Stimulated activated naive B cell treated with anti-CD40 and anti-IgM and Interleukin-4, amounts not matched to agents 10 μg/mL and 1 μg/mL and 100 μg/mL, for 72 hours (primary cell): ENCODE measurements around the gene STAT3.

Experiments
- ATAC-seq, 2 donors: fragments of 150-1000 bp; cut with Tn5 transposase; replicated peaks; 2 replicates each; pipeline ENCODE4 v1.10.0; 2021; ENCODE audit warnings: moderate library complexity in 1 of 2
- DNase-seq: peaks from one replicate; pipeline ENCODE4 v3.0.0; 2021
- H3K27ac Mint-ChIP-seq: one replicate; pipeline ENCODE4 v1.8.0; 2022; ENCODE audit warnings: mild to moderate bottlenecking, mixed read lengths
- H3K27me3 Mint-ChIP-seq, 2 donors: one replicate each; pipeline ENCODE4 v1.8.0; 2022; ENCODE audit warnings: mixed read lengths in 2 of 2
- H3K36me3 Mint-ChIP-seq, 2 donors: one replicate each; pipeline ENCODE4 v1.8.0; 2022; ENCODE audit warnings: mixed read lengths in 2 of 2, mild to moderate bottlenecking in 1 of 2
- H3K4me1 Mint-ChIP-seq, 2 donors: one replicate each; pipeline ENCODE4 v1.8.0; 2022; ENCODE audit warnings: mixed read lengths in 2 of 2, mild to moderate bottlenecking in 1 of 2
- H3K4me3 Mint-ChIP-seq, 2 donors: one replicate each; pipeline ENCODE4 v1.8.0; 2022; ENCODE audit warnings: mild to moderate bottlenecking in 2 of 2, mixed read lengths in 2 of 2, moderate library complexity in 1 of 2
- H3K9me3 Mint-ChIP-seq, 2 donors: one replicate each; pipeline ENCODE4 v1.8.0; 2022; ENCODE audit warnings: mixed read lengths in 2 of 2, mild to moderate bottlenecking in 1 of 2

STAT3 gene

GRCh38 chr17:42288803-42289610 is 99.2 kb downstream of the STAT3 start:
- DNase-seq = peak; percentile 50
- H3K27ac Mint-ChIP-seq = peak overlapping the region; percentile 99
- no peaks in the 10 kb centered on the region for H3K27me3 Mint-ChIP-seq
- peak overlapping the region; percentile 89 to 98 for H3K4me3 Mint-ChIP-seq
- no peaks in the 10 kb centered on the region for H3K9me3 Mint-ChIP-seq
- H3K4me1 Mint-ChIP-seq = peaks cover 37 to 77% of the 10 kb centered on the region in 2 donors
- peak; percentile 19 to 20 for ATAC-seq
- H3K36me3 Mint-ChIP-seq = peaks cover 41 to 51% of the 10 kb centered on the region in 2 donors

DNA sequence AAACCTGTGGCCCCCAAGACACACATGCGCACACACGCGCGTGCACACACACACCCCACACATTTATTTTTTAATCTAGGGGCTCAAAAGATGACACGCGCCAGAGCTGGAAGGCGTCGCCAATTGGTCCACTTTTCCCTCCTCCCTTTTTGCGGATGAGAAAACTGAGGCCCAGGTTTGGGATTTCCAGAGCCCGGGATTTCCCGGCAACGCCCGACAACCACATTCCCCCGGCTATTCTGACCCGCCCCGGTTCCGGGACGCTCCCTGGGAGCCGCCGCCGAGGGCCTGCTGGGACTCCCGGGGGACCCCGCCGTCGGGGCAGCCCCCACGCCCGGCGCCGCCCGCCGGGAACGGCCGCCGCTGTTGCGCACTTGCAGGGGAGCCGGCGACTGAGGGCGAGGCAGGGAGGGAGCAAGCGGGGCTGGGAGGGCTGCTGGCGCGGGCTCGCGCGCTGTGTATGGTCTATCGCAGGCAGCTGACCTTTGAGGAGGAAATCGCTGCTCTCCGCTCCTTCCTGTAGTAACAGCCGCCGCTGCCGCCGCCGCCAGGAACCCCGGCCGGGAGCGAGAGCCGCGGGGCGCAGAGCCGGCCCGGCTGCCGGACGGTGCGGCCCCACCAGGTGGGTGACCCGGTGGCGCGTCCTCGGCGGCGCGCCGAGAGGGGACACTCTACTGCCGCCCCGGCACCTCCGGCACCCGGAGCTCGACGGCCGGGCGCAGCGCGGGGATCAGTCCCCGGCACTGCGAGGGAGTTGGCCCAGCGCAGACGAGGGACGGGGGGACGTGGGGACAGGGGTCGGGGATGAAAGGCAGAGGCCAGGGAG is 100.1 kb downstream of the STAT3 start, which contains the start of gene STAT5A:
STAT5A (plus strand) TSS at position 522 of the 826 bp plus-strand sequence. CDS start 914 bp downstream, outside the sequence.
- H3K36me3 Mint-ChIP-seq = peaks cover 36 to 45% of the 10 kb centered on the region in 2 donors
- peaks cover 33 to 76% of the 10 kb centered on the region in 2 donors for H3K4me1 Mint-ChIP-seq
- H3K9me3 Mint-ChIP-seq = no peaks in the 10 kb centered on the region
- peak; percentile 87 for DNase-seq
- peak within 1 kb of the TSS; percentile 100 for H3K27ac Mint-ChIP-seq
- H3K4me3 Mint-ChIP-seq = peak within 1 kb of the TSS; percentile 96 to 98
- no peaks in the 10 kb centered on the region for H3K27me3 Mint-ChIP-seq
- peak; percentile 71 to 75 for ATAC-seq

DNA sequence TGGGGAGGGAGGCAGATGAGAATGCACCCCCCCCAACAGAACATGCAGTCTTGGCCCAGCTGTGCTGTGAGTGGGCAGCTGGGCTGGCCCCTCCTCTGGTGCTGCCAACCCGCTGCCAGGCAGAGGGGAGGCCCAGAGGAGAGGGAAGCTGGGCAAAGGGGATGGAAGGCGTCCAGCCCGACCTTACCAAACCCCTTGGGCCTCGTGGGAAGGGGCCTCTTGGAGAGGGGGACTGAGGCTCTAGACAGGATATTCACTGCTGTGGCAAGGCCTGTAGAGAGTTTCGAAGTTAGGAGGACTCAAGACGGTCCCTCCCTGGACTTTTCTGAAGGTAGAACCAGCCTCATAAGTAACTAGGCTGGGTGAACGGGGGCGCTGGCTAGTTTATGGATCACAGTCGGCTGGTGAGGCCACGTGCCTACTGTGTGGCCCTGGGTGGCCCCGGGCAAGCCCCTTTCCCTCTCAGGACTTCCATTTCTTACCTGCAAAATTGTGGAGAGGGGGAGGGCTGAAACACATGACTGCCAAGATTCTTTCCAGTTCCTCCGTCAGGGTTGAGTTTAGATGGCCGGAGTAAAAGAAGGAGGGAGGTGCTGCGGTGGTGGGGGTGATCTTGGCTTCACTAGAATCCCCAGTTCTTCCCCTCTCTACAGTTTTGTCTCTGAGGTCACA is 100.8 kb downstream of the STAT3 start:
- peak; percentile 68 for DNase-seq
- peaks cover 36 to 78% of the 10 kb centered on the region in 2 donors for H3K4me1 Mint-ChIP-seq
- peak overlapping the region; percentile 100 for H3K27ac Mint-ChIP-seq
- H3K9me3 Mint-ChIP-seq = no peaks in the 10 kb centered on the region
- H3K27me3 Mint-ChIP-seq = no peaks in the 10 kb centered on the region
- ATAC-seq = peak; percentile 58 to 65
- peak overlapping the region; percentile 96 to 98 for H3K4me3 Mint-ChIP-seq
- H3K36me3 Mint-ChIP-seq = peaks cover 33 to 45% of the 10 kb centered on the region in 2 donors

DNA sequence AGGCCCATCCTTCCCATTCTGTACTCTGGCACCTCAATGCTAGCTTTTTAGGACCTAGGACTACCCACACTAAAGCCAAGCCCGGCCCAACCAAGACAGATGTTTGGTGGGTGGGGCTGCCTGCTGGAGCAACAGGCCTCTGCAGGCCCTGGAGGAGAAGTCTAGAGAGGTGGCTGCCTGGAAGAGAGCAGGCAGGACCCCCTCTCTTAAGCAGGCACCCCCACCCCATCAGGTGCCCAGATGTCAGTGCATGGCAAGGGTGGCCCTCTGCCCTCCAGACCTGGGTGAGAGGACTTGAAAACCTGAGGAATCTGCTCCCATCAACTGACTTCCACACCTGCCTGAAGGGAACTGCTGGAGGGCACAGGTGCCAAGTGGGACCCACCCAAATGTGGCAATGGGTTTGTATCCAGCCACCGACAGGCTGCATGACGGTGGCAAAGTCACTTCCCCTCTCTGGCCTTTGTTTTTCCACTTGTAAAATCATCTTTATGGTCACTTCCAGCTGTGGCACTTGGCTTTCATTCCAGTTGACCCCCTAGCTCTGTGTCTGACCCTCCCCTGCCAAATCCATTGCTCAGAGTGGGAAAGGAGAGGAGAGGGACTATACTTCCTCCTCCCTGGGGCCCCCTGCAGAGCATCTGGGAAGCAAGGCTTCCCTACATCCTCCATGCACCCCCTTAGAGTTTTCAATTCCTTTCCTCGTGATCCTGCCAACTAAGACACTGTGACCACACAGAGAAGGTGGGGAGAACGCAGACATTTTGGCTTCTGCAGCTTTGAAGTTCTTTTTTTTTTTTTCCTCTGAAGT is 101.6 kb downstream of the STAT3 start:
- no peak for ATAC-seq
- H3K36me3 Mint-ChIP-seq = peaks cover 27 to 37% of the 10 kb centered on the region in 2 donors
- H3K27ac Mint-ChIP-seq = peak overlapping the region; percentile 100
- H3K9me3 Mint-ChIP-seq = no peaks in the 10 kb centered on the region
- no peak for DNase-seq
- no peaks in the 10 kb centered on the region for H3K27me3 Mint-ChIP-seq
- H3K4me1 Mint-ChIP-seq = peaks cover 33 to 71% of the 10 kb centered on the region in 2 donors
- peak overlapping the region; percentile 96 to 98 for H3K4me3 Mint-ChIP-seq

- Mint-ChIP-seq H3K9me3 (no peaks in the 10 kb centered on the region), H3K27me3 (no peaks in the 10 kb centered on the region), H3K4me1 (peaks cover 27 to 62% of the 10 kb centered on the region in 2 donors), H3K36me3 (peaks cover 22 to 26% of the 10 kb centered on the region in 2 donors), H3K27ac (peak overlapping the region; percentile 75), H3K4me3 (peak overlapping the region; percentile 96 to 98)
- ATAC-seq (no peak), DNase-seq (no peak)
These were observed 102.7 kb downstream of the STAT3 start for GRCh38 chr17:42285346-42286050.

GRCh38 chr17:42284566-42284965 is 103.7 kb downstream of the STAT3 start:
- Mint-ChIP-seq H3K36me3 (peaks cover 13 to 23% of the 10 kb centered on the region in 2 donors), H3K27me3 (no peaks in the 10 kb centered on the region), H3K9me3 (no peaks in the 10 kb centered on the region), H3K27ac (no peak overlapping the region), H3K4me3 (no peak overlapping the region), H3K4me1 (peaks cover 24 to 61% of the 10 kb centered on the region in 2 donors)
- no peak for DNase-seq
- ATAC-seq = no peak

DNA sequence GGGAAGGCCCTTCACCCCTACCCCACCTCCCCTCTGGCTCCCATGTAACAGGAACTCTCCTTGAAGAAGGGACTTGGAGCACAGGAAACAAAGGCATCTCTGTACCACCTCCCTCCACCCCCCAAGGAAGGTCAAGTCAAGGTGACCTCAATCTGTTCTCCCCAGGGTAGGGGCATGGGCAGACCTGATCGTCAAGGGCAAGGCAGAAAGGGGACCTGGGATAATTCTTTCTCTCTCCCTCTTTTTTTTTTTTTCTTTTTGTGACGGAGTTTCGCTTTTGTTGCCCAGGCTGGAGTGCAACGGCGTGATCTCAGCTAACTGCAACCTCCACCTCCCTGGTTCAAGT is 104.2 kb downstream of the STAT3 start:
- Mint-ChIP-seq H3K4me1 (peaks cover 23 to 56% of the 10 kb centered on the region in 2 donors), H3K9me3 (no peaks in the 10 kb centered on the region), H3K27ac (no peak overlapping the region), H3K36me3 (peaks cover 7 to 17% of the 10 kb centered on the region in 2 donors), H3K4me3 (no peak overlapping the region), H3K27me3 (no peaks in the 10 kb centered on the region)
- no peak for DNase-seq
- no peak for ATAC-seq

DNA sequence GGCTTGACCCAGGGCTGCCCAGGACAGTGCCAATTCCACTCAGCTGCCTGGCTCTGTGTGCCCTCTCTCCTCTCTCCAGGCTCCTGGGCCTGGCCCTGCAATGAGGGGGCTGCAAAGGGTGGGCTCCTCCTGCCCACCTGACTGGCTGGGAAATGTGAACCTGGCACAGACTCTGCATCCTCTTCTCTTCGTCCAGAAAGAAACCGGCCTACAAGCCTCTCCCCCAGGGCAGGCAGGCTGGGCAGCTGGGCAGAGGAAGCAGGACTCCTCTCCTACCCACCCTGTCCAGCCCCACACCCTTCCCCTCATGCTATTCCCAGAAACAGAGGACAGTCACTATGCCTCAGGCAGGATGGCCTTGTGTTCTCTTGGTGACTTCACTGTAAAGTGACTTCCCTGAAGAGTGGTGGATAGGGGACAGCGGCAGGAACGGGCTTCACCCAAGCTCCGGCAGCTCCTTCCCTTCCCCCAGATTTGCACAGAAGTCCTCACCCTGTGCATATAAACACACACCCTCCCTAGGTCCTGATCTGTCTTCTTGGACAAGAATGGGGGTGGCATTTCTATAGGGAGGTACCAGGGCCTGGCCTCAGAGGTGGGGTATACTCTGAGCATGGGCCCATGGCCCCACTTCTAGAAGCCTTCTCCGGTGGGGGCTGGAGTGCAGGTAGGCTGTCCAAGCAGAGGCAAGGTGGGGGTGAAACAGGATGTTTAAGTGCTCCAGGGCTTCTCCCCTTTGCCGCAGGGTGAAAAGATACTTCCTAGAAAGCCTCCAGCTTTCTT is 104.8 kb downstream of the STAT3 start:
- ATAC-seq (no peak), DNase-seq (no peak)
- Mint-ChIP-seq H3K27me3 (no peaks in the 10 kb centered on the region), H3K36me3 (peaks cover 4 to 15% of the 10 kb centered on the region in 2 donors), H3K9me3 (no peaks in the 10 kb centered on the region), H3K4me3 (no peak overlapping the region), H3K4me1 (peaks cover 23 to 54% of the 10 kb centered on the region in 2 donors), H3K27ac (peak overlapping the region; percentile 5)

DNA sequence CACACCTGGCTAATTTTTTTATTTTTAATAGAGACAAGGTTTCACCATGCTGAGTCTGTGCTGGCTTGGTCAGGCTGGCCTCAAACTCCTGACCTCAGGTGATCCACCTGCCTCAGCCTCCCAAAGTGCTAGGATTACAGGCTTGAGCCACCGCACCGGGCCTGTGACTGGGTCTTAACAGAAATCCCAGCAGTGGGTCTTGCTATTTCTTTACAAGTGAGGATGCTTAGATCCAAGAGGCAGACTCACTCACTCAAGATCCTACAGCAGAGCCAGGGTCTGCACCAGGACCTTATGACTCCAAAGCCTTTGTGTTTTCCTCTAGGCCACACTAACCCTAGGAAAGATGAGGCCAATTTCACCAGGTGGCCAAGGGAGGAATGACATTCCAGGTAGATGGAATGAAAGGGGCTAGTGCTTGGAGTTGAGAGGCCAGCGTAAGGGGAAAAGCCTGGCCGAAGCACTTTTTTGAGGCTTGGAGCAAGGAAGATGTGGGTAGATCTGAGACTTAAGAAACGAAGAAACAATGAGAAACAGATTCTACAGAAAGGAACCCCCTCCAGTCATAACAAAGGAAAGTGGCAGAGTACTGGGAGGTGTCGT is 105.7 kb downstream of the STAT3 start:
- Mint-ChIP-seq H3K27ac (no peak overlapping the region), H3K9me3 (no peaks in the 10 kb centered on the region), H3K27me3 (no peaks in the 10 kb centered on the region), H3K4me1 (peaks cover 23 to 50% of the 10 kb centered on the region in 2 donors), H3K36me3 (peaks cover 4 to 20% of the 10 kb centered on the region in 2 donors), H3K4me3 (no peak overlapping the region)
- DNase-seq = no peak
- no peak for ATAC-seq

DNA sequence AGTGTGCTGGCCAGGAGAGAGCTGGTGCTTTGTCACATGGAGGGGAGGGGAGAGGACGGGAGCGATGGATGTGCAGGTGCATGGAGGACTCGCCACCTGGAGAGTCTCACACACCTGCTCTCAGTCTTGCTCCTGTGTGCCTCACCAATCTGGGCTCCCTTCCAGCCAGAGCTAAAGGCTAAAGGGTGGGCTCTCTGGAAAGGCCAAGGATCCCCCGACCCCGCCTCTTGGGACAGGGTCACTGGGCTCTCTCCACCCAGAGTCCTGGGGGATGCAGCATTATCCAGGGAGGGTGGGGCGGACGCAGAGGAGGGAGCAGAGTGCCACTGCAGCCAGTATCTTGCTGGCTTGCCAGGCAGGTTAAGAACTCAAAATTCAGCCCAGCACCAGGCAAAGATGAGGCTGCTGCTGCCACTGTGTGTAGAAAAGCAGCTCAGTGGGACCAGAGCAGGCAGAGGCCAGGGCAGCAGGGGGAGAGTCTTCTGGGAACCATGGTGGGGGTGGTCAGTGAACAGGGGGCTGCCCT is 106.6 kb downstream of the STAT3 start:
- peak overlapping the region; percentile 51 for H3K27ac Mint-ChIP-seq
- H3K4me3 Mint-ChIP-seq = no peak overlapping the region
- peaks cover 20 to 50% of the 10 kb centered on the region in 2 donors for H3K4me1 Mint-ChIP-seq
- no peaks in the 10 kb centered on the region for H3K9me3 Mint-ChIP-seq
- no peaks in the 10 kb centered on the region for H3K27me3 Mint-ChIP-seq
- ATAC-seq = no peak
- H3K36me3 Mint-ChIP-seq = peaks cover 4 to 25% of the 10 kb centered on the region in 2 donors
- no peak for DNase-seq

- Mint-ChIP-seq H3K36me3 (peaks cover 3 to 26% of the 10 kb centered on the region in 2 donors), H3K4me1 (peaks cover 17 to 40% of the 10 kb centered on the region in 2 donors), H3K27ac (no peak overlapping the region), H3K4me3 (no peak overlapping the region), H3K9me3 (no peaks in the 10 kb centered on the region), H3K27me3 (no peaks in the 10 kb centered on the region)
- ATAC-seq (no peak), DNase-seq (no peak)
These were observed 108.2 kb downstream of the STAT3 start for GRCh38 chr17:42279776-42280630.
